COLO668 (cell line): ENCODE results near the gene ESX1.
"Not testable (repeated sequence)": the region's sequence is repeated elsewhere in the genome, so short reads cannot be mapped to it uniquely, and the experiment has no call there.

Source experiments
- DNase-seq: peaks from one replicate; lab custom pipeline; 2025; ENCODE audit not compliant: unreplicated experiment; lab: John Stamatoyannopoulos, UW

Gene ESX1

DNA sequence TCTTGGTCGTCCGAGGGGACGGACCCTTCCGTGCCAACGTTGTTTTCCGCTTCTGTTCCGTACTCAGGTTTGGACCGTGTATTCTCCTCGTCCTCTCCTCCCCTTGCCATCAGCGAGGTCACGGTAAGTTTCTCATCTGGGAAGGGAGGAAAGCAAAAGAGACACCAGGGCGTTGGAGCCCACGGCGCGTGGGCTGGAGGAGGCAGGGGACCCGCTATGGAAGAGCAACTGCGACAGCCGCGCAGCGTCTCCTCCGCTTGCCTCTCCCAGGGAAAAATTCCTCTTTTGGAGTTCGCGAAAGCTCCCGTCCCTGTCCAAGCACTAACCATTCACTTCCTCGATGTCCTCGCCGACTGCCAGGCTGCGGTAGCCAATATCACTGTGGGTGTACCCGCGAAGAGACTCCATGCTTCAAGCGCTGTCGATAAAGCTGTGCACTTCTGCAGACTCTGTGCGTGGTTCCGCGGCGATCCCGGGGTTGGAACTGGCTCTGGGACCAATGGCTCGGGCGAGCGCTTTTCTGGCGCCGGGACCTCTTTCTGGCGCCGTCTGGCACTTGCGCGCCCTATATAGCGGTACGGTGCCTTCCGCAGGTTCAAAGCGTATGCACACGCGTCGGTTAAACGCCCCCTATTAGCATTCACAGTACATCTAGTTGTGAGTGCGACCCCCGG is at the start of gene ESX1:
Gene ESX1, minus strand, starts transcription at position 492 of the 674 bp plus-strand sequence. Its CDS starts 84 bp downstream, at position 408.
- DNase-seq, result no peak

DNA sequence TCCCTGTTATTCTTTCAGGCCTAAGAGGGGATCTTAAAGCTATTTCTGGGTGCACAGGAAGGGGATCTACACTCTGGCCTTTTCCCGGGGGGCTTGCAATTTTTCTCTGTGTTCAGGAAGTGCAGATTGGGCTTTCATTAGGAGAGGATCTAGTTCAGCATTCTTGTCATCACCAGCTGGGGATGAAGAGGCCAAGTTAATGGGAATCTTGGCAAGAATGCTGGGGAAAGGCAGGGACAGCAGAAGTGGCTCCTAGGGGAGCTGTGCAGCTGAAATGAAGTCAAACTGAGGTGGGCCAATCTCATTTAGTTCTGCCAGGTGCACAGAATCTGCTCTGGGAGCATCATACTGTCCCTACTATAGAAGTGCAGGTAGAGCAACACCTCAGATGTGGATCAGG is 40.9 kb upstream of the ESX1 start:
- DNase-seq, result no peak

DNA sequence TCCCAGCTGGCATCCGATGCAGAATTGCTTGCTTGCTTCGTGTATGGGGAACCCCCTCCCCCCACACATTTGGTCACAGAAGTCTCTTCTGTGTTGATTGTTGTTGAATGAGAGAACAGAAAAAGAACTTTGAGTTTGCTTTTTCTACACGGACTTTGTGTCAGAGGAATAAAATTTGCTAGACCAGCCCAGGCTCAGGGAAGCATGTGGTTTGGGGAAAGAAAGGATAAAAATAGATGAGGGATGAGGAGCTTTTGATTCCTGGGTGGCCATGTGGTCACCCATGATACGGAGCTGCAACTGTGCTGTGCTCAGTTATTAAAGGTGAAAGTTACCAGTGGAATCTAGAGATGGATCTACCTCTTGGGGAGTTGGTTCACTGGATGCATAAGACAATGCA is 34.2 kb upstream of the ESX1 start:
- DNase-seq, result no peak

DNA sequence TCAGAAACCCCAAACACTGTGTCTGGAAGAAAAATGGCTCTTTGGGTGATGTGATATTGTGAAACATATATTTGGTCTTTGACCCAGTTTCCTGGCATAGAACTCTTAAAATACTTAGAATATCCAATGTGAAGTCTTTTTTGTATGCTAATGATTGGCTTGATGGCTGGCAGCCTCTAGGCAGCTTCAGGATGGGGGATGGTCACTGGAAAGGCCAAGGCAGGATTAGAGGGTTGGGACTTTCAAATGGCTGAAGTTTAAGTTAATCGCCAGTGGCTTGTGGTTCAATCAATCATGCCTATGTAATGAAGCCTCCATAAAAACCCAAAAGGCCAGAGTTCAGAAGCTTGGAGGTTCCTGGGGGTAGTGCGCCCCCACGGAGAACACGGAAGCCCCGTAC is 33.5 kb upstream of the ESX1 start:
- DNase-seq, result no peak

DNA sequence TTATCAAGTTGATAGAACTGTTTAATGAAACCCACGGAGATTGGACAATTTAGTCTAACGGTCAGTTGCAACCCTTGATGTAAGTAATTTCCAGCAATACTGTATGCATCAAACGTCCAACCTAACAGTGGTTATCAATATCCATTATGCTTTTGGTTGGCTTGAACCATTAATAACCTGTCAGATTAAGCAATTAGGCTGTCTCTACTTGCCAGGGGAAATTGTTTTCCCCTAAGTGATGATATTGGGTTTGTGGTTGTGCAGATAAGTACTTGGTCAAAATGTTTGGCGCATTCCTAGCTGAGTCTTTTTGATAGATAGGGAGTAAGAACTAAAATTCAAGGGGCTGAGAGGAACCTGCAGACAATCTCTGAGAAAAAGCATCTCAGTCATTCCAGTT is 30.5 kb upstream of the ESX1 start:
- DNase-seq, result no peak

DNA sequence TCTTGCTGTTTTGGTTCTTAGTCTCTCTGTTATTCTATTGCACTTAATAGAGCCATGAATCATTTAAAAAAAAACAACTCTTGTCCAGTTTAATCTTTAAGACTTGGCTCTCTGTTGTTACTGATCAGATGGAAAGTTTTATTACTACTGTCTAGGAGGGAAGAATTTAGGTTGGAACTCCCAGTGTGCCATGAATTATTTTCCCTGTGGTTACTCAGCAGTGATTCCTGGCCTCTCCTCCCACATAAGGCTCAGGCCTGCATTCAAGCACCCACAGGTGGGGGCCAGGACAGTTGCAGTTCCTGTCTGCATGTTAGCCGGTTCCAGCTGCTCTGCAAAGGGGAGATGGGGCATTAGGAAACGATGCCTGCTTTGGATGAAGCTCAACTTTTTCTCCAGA is 29.8 kb upstream of the ESX1 start:
- no peak for DNase-seq

DNA sequence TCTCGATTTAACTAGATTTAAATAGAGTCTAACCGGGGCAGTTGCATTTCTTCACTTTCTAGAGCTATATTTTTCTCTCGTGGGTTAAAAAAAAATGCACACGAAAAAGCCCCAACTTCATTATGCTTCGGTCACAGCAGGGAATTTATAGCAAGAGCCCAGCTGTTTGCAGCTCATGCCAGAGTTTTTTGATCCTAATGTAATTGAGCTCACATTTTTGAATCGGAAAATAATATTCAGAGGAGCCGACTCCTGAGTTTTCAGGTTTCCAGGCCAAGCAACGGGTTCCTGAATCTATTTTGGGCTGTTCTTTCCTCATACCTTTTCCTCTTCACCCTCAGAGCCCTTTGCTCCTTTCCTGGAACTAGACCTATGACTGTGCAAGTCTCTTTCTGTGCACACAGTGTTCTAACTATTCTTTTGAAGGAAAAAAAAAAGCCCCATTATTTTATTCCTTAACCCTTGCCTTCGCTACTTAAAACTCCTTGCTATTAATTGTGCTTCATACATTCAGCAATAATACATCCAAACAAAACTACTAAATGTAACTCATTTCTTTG is 27.5 kb upstream of the ESX1 start:
- DNase-seq, result no peak

DNA sequence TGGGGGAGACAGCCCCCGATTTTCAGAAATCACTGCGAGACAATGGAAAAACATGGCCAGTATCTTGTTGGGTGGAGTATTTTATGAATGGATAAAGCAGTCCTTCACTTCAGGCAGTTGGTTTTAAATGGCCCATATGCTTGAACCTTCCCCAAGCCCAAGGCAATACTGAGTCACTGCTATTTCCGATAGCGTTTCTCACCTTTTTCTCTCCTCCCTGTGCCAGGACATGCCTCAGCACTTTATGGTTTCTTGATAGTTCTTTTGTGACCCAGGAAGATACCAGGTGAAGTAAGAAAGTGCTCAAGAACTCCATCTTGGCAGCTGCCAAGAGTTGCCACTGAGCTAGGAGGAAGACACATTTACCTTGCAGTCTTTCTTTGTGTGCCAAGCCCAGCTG is 26.8 kb upstream of the ESX1 start:
- no peak for DNase-seq

DNA sequence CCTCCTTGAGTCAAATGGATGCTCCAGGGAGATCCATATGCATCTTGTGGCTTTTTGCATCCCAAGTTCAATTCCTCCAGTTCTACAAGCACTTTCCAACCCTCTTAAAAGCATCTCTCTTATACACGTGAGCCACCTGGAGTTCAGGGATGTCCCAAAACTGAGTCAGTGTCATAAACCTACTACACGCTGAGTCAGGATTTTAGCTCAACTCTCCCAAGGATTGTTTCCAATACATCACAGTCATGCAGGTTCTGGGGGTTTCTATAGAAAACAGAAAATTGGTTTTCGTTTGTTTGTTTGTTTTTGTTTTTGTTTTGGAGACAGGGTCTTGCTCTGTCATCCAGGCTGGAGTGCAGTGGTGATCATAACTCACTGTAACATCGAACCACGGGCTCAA is 25.9 kb upstream of the ESX1 start:
- DNase-seq, result no peak

DNA sequence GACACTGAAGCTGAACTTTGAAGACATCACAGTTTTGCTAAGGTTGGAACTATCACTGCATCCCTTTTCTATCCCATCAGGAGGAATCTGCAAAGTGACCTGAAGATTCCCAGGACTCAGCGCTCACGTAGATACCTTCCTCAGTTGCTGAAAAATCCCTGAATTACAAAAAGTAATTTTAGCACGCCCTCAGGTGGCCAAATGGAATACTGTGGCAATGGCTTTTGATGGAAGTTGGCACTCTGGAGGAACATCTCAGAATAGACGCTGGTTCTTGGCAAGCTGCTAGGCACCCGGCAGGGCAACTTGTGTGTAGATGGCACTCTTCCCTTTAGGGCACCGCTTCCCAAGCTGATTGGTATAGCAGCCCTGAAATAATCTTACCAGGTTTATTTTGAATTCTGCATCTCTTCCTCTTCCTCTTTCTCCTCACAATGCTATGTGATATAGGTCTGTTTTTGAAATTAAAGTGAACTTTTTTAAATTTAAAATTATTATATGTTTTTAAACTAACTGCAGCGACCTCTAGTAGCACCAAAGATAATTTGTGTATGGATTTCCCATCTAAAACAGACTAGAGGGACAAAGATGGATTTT is 16.3 kb upstream of the ESX1 start:
- peak; percentile 5 for DNase-seq

DNA sequence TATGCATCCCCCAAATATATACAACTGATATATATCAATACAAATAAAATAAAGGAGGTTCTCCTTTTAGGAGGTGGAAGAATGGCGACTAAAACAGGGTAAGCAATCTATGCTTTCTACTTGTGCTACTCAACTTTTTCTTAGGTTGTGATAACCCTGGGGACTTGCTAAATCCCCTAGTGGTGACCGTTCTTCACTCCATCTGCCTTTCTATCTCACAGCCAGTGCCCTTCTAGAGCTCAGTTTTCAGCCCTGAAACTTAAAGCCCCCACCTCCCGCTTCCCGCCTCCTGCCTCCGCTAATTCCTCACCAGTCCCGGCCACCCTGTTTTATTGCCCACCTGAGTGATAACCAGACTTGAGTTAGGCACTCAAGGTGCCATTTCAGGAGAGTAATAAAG is 15.5 kb upstream of the ESX1 start:
- no peak for DNase-seq

DNA sequence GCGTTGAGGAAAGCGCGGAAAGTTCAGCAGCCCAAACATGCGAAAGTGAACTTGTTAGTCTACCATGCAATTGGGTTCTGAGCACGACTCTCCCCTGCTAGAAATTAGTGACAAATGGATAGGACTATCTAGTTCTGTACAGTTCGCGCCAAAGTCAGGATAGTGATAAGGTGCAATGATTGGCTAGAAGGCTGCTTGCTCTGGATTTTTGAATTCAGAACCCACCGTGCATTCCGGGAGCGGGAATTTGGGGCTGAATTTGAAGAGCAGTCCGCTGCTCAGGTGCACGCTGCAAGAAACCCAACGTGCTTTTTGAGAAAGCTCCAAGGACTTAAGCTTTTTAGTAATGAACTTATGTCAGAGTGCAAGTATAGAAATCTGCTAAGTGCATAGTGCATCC is 732 bp upstream of the ESX1 start:
- no peak for DNase-seq

DNA sequence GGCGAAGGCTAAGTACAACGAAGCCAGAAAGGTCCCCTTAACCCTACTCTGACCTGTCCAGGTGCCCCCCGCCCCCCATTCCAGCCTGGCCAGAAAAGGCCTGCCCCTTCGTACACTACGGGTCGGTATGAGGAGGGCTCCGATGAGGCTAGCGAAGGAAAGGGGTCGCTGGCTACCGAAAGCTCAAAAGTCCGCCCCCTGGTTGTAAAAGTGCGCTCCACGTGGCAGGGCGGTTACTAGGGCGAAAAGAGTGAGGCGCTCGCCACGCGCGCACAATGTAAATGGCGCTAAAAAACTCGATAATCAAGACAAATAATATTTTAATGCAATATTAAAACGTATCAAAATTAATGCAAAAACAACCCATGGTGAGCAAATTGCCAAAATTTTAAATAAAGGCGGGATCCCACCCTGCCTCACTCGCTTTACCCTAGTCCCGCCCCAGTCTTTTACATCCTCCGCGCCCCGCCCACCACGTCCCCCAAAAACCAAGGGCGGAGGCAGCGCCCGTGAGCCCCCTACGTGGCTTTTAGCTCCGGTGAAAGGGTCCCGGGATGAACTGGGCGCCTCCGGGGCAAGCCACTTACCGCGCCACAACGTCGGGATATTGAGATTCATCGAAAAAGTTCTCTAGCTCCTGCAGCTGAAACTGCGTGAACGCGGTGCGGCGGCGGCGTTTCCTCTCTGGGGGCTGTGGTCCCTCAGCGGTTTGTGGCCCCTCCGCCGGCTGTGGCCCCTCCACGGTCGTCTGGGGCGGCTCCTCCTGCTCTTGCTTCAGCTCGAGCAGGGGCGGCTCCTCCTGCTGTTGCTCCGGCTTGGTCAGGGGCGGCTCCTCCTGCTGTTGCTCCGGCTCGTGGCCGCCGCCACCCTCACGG is 929 bp downstream of the ESX1 start:
- DNase-seq, result no peak

DNA sequence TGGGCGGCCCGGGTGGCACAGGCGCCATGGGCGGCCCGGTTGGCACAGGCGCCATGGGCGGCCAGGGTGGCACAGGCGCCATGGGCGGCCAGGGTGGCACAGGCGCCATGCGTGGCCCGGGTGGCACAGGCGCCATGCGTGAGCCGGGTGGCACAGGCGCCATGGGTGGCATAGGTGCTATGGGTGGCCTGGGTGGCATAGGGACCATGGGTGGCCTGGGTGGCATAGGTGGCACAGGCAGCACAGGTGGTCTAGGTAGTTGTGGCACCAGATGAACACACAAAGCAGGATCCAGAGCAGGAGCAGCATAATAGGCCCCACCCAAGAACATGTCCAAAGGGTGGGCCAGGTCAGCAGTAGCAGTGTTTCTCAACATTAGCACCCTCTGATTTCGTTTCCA is 4.3 kb downstream of the ESX1 start:
- no peak for DNase-seq

DNA sequence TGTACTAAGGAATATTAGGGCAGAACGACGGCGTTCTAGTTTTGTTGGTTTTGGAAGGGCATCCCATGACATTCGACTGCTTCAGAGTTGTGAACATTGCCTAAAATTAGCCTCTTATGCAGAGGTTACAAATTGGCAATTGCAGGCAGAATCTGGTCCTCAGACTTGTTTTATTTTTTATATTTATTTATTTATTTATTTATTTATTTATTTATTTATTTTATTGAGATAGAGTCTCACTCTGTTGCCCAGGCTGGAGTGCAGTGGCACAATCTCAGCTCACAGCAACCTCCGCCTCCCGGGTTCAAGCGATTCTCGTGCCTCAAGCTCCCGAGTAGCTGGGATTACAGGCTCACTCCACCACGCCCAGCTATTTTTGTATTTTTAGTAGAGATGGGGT is 24.7 kb downstream of the ESX1 start:
- not testable (repeated sequence) for DNase-seq

DNA sequence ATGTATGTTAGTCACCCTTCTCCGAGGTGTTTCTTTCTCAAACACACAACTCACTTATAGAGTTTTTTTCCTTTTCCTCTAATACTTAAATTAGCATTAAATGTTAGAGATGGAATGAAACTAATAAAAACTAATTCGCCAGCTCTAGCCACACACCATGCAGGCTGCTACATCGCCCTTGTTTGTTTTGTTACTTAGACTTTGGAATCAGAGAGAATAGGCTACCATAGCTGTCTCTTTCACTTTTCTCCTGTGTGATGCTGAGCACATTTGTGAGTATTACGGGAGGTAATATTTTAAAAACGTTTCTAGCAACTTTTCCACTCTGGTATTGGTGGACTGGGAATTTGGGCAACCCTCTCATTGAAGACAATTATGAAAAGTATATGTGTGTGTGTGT is 43.5 kb downstream of the ESX1 start:
- DNase-seq, result no peak

DNA sequence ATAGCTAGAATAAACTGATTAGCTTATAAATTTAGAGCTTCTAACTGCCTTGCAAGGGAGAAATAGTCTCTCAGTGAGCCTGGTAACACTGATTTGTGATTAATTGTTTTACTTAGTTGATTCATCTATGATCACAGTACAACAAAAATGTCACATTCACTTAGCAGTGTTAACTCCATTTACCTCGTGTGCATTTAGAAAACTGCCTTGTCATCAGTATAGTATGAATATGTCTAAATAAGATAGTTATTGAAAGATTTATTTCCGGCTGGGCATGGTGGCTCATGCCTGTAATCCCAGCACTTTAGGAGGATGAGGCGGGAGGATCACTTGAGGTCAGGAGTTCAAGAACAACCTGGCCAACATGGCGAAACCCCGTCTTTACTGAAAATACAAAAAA is 49.2 kb downstream of the ESX1 start:
- no peak for DNase-seq
